A673 (cell line): ENCODE measurements around the gene CEP78. TPM values are rescaled to one million over a fixed set of nuclear protein-coding genes. Genes with fewer than 3 reads are reported as not detected.

Experiments
- BruUV-seq: library from RNA; stranded (reverse); fragments of 400-500 nt; replicated peaks from 2 replicates; lab custom pipeline; 2021; lab: Mats Ljungman, UMichigan
- CTCF ChIA-PET: fragments of 300-600 bp; sonication (Branson Sonifier 250); formaldehyde crosslinking; loops from one replicate; lab custom pipeline; 2022; ENCODE audit warnings: antibody characterized with exemption; lab: Charles Lee
- POLR2A ChIA-PET: fragments of 300-600 bp; sonication (Branson Sonifier 250); formaldehyde crosslinking; loops from one replicate; lab custom pipeline; 2022; ENCODE audit warnings: antibody characterized with exemption; ENCODE audit not compliant: low non-redundant PET; lab: Charles Lee
- DNase-seq: peaks from one replicate; pipeline ENCODE4 v3.0.0-alpha.2; 2015; ENCODE audit warnings: low spot score
- H3K27ac ChIP-seq: fragments of 200-600 bp; sonication (generic); 2 replicates; pipeline ENCODE4 v1.5.1; 2016; ENCODE audit warnings: mixed run types, low read depth, mild to moderate bottlenecking, mixed read lengths, antibody characterized with exemption, low read length; ENCODE audit not compliant: poor library complexity, severe bottlenecking
- H3K27me3 ChIP-seq: fragments of 200-600 bp; sonication (generic); replicated peaks from 2 replicates; pipeline ENCODE4 v1.6.1; 2017; ENCODE audit warnings: mixed run types, low read depth, mild to moderate bottlenecking, mixed read lengths, antibody characterized with exemption, low read length; ENCODE audit not compliant: insufficient read depth, poor library complexity
- H3K36me3 ChIP-seq: fragments of 200-600 bp; sonication (generic); 2 replicates; pipeline ENCODE4 v1.6.1; 2016; ENCODE audit warnings: mixed run types, mild to moderate bottlenecking, mixed read lengths, antibody characterized with exemption, low read length; ENCODE audit not compliant: insufficient read depth, poor library complexity, severe bottlenecking
- H3K4me1 ChIP-seq: fragments of 200-600 bp; sonication (generic); 2 replicates; pipeline ENCODE4 v1.6.1; 2017; ENCODE audit warnings: mixed run types, mild to moderate bottlenecking, mixed read lengths, antibody characterized with exemption, low read length; ENCODE audit not compliant: insufficient read depth, poor library complexity, severe bottlenecking
- H3K4me3 ChIP-seq: fragments of 200-600 bp; sonication (generic); 2 replicates; pipeline ENCODE4 v1.5.1; 2016; ENCODE audit warnings: low read depth, mixed run types, mild to moderate bottlenecking, mixed read lengths, low read length; ENCODE audit not compliant: poor library complexity, severe bottlenecking
- H3K9me3 ChIP-seq: fragments of 200-600 bp; sonication (generic); 2 replicates; pipeline ENCODE4 v1.6.1; 2016; ENCODE audit warnings: mixed run types, low read depth, mild to moderate bottlenecking, mixed read lengths, antibody characterized with exemption, low read length; ENCODE audit not compliant: poor library complexity, severe bottlenecking
- CTCF ChIP-seq: fragments of 300-800, 200-600 bp; sonication (generic); conservative IDR thresholded peaks from 2 replicates; pipeline ENCODE4 v1.5.1; 2017; ENCODE audit warnings: low read depth, mild to moderate bottlenecking, antibody characterized with exemption, low read length, moderate library complexity, mixed read lengths
- EZH2 ChIP-seq: fragments of 200-600 bp; sonication (generic); IDR thresholded peaks from 2 replicates; pipeline ENCODE4 v1.6.1; 2017; ENCODE audit warnings: borderline replicate concordance, low read depth, mild to moderate bottlenecking, mixed read lengths, antibody characterized with exemption, low read length; ENCODE audit not compliant: poor library complexity, severe bottlenecking
- intact Hi-C: fragments of 100-400 bp; cut with micrococcal nuclease; formaldehyde crosslinking; loops from one replicate; pipeline ENCODE4 v1.10.0; 2022; ENCODE audit not compliant: unreplicated experiment
- total RNA-seq: library from RNA; stranded (reverse); gene quantifications from 2 replicates; pipeline ENCODE4 v1.2.3, GENCODE V29; 2021

CEP78 gene
- total RNA-seq, 1 experiment from 2014 or later: 65.9 TPM

- ChIA-PET POLR2A (no interaction called here), CTCF (no interaction called here)
- Histone ChIP-seq H3K36me3 (peaks cover 100% of the 10 kb centered on the region), H3K9me3 (no peaks in the 10 kb centered on the region), H3K27me3 (no peaks in the 10 kb centered on the region), H3K4me1 (no peaks in the 10 kb centered on the region), H3K27ac (no peak overlapping the region), H3K4me3 (no peak overlapping the region)
- intact Hi-C loops: no loop called here
- TF ChIP-seq EZH2 (no peak), CTCF (no peak)
- no TSS peak for BruUV-seq
- DNase-seq: no peak
Measured at GRCh38 chr9:78306222-78307076, 70.6 kb downstream of the CEP78 start.

GRCh38 chr9:78307360-78307759 lies 71.5 kb downstream of the CEP78 start:
- Histone ChIP-seq H3K36me3 (peaks cover 92% of the 10 kb centered on the region), H3K27me3 (no peaks in the 10 kb centered on the region), H3K9me3 (no peaks in the 10 kb centered on the region), H3K4me1 (no peaks in the 10 kb centered on the region), H3K4me3 (no peak overlapping the region), H3K27ac (no peak overlapping the region)
- BruUV-seq: no TSS peak
- intact Hi-C loops: no loop called here
- DNase-seq: no peak
- POLR2A ChIA-PET: no interaction called here
- CTCF ChIA-PET: no interaction called here
- no peak for TF ChIP-seq EZH2
- no peak for TF ChIP-seq CTCF

GRCh38 chr9:78309066-78309465 lies 73.2 kb downstream of the CEP78 start:
- BruUV-seq: no TSS peak
- Histone ChIP-seq H3K27ac (no peak overlapping the region), H3K27me3 (no peaks in the 10 kb centered on the region), H3K9me3 (no peaks in the 10 kb centered on the region), H3K36me3 (peaks cover 90% of the 10 kb centered on the region), H3K4me3 (no peak overlapping the region), H3K4me1 (no peaks in the 10 kb centered on the region)
- ChIA-PET POLR2A (no interaction called here), CTCF (no interaction called here)
- no peak for DNase-seq
- intact Hi-C loops: no loop called here
- no peak for TF ChIP-seq CTCF
- no peak for TF ChIP-seq EZH2
